Activated CD4-positive, alpha-beta T cell treated with anti-CD3 and anti-CD28 coated beads for 4 hours (primary cell): Measurements from ENCODE around the gene FNDC1.

Experiments
- DNase-seq, 2 donors: peaks; one replicate each; pipeline ENCODE4 v3.0.0-alpha.2; 2020

The FNDC1 gene

GRCh38 chr6:159313018-159313417, 143.8 kb downstream of the FNDC1 start:
- no peak for DNase-seq

DNA sequence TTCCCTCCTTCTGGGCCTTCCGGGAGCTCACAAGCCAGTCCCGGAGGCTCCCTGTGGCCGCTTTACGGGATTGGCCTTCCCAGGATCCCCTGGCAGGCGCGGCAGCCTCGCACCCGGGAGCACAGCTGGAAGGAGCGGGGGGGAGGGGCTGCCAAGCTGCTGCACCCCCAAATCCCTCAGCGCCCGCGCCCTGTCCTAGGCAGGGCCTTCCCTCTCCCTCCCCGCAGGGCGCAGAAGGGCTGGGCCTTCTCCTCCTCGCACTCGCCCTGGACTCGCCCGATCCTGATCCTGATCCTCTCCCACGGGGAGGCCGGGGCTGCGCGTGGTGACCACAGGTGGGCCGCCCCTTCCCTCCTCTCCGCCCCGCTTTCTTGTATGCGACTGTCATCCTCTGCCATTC, 146.4 kb downstream of the FNDC1 start:
- DNase-seq = no peak

DNA sequence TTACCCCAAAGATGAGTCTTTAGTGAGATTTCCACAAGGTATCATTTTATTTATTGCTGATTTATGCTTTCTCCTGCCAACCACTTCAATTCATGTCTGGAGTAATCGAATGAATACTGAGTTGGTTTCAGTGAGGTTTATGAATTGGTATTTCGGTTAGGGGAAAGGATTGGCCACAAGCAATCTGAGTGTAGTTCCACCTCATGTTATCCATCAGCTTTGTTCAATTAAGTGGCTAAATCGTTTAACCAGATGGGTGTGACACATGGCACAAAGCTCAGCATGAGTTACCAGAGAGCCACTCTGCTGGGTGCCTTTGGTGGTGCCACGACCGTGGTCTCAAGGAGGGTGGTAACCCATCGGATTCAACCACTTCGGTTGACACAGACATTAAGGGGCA, 148.2 kb downstream of the FNDC1 start:
- DNase-seq = no peak

- DNase-seq = no peak
Observed at GRCh38 chr6:159321267-159321666, 152.1 kb downstream of the FNDC1 start.
